NCI-H146 treated with DMSO at 0.1 percent for 48 hours (cell line): ENCODE data around the gene IL11RA.

ENCODE experiments used
- DNase-seq: peaks from one replicate; lab custom pipeline; 2025; ENCODE audit not compliant: unreplicated experiment; lab: John Stamatoyannopoulos, UW

IL11RA gene

DNA sequence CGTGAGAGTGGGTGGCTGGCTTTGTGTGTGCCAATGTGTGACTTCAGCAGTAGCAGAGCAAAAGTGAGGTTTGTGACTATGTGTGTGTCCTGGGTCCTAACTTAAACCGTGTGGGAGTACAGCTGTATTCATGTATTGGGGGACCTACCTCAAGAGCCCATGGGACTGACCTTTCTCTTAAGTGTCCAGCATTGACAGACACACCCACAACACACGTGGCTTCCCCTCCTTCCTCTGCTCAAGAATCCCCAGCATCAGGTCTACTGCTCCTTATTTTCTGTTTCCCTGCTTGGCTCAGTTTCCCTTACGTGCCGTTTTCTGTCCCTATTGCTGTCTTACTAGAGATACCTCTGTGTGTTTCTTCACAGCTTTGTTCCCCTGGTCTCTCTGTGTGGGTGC is 616 bp downstream of the IL11RA start:
- no peak for DNase-seq

DNA sequence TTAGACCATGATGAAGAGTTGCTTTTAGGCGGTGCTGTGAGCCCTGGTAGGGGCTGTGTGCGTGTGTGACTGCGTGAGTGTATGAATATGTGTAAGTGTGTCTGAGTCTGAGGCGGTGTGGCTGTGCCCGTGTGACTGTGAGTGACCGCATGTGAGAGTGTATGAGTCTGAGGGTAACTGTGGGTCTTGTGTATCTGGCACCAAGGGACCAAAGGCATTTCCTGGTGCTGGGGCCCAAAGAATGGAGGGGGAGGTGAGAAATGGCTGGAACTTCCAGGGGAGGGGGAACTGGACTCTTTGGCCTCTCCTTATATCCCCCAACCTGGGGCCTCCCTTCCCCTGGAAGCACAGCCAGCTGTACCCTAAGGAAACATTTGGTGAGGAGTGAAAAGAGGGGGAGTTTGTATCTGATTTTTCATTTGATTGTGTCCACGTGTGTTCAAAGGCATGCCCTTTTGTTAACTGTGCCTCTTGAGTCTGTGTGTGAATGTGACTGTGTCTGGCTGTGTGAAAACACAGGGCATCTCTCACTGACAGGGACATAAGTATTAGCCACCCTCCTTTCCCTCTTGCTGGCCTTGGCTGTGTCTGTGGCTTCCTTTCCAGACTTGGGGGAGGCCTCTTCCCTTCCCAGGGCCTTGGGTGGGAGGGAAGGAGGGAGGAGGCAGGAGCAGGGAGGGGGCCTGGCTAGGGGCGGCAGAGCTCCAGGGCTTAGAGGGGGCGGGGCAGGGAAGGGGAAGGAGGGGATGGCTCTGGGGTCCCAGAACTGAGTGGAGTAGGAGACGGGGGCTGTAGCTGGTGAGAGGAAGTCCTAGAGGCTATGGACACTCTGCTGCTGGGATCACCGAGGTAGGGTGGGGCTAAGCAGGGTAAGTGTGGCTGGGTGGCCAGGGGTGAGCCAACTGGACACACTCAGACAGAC is 1.4 kb downstream of the IL11RA start:
- no peak for DNase-seq

DNA sequence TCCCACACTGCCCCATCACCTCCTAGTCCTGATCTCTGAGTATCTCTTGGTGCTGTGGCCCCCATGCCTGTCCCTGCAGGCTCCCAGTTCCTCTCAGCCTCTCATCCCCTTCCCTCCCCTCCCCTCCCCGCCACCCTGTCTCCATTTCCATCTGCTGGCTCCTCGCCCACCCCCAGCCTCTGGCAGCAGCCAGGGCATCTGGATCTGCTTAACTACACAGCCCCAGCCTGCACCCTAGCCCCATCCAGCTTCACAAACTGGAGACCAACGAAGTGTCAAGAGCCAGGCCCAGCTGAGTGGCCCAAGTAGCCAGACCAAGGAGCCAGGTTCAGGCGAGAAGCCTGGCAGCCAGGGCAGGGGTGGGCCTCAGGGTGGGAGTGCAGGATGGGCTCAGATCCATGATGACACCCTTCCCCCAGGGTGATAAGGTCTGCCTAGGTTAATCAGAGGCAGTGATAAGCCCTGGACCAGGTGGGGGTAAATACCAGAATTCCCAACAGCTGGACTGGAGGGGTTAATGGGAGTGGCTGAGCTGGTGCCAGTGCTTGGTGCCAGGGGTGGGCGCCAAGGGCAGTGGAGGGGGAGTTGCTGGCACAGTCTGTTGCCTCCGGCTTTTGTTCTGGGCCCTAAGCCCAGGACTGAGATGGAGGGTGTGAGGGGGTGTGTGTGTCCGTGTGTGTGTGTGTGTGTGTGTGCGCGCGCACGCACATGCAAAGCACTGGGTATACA is 2.5 kb downstream of the IL11RA start:
- DNase-seq = no peak

- DNase-seq = no peak
Observed at GRCh38 chr9:34655394-34655793, 3.4 kb downstream of the IL11RA start.

DNA sequence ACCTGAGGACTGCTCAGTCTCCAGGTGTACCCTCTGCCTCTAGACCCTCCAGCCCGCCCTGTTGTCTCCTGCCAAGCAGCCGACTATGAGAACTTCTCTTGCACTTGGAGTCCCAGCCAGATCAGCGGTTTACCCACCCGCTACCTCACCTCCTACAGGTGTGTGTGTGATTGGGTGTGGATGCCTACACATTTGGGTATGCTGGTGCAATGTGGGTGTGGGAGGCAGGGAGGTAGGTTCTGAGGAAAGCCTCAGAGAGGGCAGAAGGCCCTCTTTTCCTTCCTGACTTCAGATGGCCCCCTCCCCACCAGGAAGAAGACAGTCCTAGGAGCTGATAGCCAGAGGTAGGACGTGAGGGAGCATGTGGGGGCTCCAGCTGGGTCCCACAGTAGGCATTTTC is 5.0 kb downstream of the IL11RA start:
- DNase-seq = no peak

- no peak for DNase-seq
Observed at GRCh38 chr9:34658461-34658860, 6.5 kb downstream of the IL11RA start.

DNA sequence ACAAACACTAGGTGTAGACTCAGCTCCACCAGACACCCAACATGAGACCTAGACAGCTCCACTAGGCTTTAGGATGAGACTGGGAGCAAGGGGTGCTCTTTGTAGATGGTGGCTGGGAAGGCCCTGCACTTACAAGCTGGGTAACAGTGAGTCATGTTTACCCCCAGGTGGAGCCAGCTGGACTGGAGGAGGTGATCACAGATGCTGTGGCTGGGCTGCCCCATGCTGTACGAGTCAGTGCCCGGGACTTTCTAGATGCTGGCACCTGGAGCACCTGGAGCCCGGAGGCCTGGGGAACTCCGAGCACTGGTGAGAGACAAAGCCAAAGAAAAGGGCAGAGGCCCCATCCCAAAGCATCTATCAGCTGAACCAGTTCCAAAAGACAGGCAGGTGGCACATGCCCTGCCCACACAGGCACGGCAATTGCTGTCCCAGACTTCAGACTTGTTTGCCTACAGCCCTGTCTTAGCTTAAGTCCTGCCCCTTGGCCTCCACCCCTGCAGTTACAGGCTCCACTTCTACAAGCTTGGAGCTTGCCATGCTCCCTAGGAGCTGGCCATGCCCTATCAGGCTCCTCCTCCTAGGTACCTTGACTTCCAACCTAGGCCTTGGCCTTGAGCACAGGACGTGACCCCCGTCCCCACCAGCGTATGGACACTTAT is 7.7 kb downstream of the IL11RA start:
- DNase-seq = no peak

- DNase-seq = no peak
Observed at GRCh38 chr9:34662526-34663302, 10.7 kb downstream of the IL11RA start, which contains the start of gene CCL27. Gene CCL27, minus strand, starts transcription at chr9:34662657. Its CDS starts 24 bp downstream, at chr9:34662633.

- no peak for DNase-seq
Observed at GRCh38 chr9:34663303-34663605, 11.3 kb downstream of the IL11RA start.

DNA sequence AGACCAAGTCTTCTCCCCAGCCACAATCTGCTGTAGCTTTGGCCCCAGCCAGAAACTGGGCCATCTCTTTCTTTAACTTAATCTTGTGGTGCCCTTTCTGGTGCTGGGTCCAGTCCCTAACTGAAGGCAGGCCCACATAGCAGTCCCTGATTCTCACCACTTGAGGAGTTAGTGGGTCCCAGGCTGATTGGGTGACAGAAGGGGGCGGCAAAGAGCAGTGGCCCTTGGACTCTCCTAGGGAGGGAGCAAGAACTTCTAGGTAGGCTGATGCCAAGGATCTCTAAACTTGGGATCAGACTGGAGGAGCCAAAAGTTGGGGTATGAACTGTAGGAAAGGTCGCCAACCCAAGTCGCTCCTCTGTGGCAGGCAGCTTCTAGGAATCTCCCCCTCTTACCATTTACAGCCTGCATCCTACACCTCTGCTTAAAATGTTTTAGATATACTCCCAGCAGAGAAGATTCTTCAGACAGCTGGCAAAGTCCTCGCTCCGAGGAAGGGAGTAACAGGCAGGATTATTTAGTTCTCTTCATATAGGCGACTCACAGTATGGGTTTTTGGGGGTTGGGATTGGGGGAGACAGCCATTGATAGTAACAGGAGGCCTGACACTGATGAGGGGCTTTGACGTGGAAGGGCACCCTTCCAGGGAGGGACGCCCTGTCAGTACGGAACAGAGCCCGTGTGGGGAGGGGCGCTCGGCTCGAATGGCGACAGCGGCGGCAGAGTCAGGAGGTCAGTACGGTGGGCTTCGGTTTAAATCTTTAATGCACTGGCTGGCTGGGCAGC is 12.5 kb downstream of the IL11RA start:
- peak; percentile 40 for DNase-seq

- DNase-seq = no peak
Observed at GRCh38 chr9:34665067-34665380, 13.0 kb downstream of the IL11RA start.

- peak; percentile 94 for DNase-seq
Observed at GRCh38 chr9:34665381-34666250, 13.6 kb downstream of the IL11RA start.

- DNase-seq = no peak
Observed at GRCh38 chr9:34669809-34670562, 18.0 kb downstream of the IL11RA start.

- no peak for DNase-seq
Observed at GRCh38 chr9:34671307-34671706, 19.3 kb downstream of the IL11RA start.

DNA sequence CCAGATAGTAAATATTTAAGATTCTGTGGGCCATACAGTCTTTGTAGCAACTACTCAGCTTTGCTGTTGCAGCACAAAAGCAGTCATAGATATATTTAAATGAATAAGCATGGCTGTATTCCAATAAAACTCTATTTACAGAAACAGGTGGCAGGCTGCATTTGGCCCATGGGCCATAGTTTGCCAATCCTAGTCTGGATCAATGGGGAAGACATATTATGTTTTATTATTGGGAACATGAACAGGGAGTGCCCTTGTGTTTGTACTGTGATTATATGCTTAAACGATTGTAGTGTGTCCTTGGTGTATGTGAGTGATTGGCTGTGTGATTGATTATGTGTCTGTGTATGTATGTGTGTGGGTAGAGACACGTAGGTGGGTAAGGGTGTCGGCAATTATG is 22.5 kb downstream of the IL11RA start:
- no peak for DNase-seq

DNA sequence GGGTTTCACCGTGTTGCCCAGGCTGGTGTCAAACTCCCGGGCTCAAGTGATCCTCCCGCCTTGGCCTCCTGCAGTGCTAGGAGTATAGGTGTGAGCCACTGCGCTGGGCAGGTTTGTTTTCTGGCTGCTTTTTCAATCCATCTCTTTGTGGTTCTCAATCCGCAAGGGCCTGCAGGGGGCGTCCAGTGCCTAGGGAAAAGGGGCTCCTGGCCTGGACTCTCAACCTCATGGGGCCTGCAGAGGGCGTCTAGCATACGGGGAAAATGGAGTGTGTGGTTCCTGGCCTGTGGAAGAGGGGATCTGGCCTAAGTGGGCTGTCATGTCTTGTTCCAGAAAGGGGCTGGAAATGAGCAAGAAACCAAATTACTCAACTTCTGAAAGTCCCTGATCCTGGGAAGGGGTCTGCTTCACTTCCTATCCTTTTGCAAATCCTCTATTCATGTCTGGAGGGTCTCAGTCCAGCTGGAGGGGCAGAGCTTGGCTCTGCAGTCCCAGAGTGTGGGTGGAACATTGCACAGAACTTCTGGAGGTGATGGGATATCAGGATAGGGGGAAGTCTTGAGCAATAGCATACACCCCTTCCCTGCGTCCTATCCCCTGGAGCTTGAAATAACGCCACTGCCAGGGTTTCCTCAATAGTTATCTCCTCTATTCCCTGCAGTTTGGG is 23.2 kb downstream of the IL11RA start:
- peak; percentile 83 for DNase-seq

DNA sequence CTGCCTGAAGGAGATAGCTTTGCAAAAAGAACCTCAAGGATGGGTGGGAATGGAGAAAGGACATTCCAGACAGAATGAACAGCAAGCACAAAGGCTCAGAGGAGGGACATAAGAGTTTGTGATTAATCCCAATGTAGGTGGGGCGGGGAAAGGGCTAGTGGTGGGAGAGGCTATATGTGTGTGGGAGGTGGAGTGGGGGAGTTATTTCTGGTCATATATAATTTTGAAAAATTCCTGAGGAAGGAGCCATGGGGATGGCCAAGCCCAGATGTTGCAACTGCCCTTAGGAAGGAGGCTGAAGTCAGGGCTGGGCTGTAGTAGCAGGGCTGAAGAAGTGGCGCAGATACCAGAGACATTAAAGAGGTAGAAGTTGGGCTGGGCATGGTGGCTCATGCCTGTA is 23.9 kb downstream of the IL11RA start:
- DNase-seq = no peak

GRCh38 chr9:34684145-34684544 is 32.2 kb downstream of the IL11RA start:
- no peak for DNase-seq
